ENCODE results near the gene RTN4RL2.
A peak's percentile ranks its signal among the peaks of the same experiment; 100 is the strongest.
"Not testable (repeated sequence)": the region's sequence is repeated elsewhere in the genome, so short reads cannot be mapped to it uniquely, and the experiment has no call there.

RTN4RL2 gene

DNA sequence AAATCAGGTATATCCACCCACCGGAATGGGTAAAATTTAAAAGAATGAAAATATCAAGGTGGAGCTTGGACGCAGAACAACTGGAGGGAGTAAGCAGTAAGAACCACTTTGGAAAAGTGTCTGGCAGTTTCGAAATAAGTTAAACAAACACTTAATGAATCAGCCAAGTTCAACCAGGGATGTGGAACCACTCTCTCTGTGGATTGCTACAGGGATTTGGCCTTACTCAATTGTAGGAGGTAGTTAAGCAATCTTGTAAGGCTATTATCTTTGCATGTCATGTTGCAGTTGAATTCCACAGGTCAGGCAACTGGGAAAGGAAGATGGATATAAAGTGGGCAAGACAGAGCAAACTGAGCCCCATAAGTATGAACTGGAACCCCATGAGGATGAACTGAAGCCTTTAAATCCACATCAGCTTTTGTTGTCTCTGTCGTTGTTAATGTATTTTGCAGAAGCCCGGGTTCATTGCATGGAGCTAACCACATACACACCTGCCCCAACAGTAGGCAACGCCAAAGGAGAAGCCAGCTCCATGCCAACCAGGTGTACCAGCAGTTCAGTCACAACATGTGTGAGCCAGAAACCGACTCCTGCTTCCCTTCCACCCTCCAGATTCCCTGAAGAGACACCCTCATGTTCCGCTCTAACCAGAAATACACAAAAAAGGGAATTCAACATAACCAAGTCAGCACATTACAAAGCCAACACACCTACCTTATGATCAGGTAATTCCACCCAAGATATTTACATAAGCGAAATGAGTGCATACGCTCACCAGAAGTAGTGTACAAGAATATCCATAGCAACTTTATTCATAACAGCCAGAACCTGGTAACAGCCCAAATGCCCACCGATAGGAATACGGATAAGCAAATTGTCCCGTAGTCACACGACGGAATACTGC, 25.4 kb upstream of the RTN4RL2 start:
- DNase-seq: no peak

GRCh38 chr11:57436031-57436430, 24.3 kb upstream of the RTN4RL2 start:
- no peak for DNase-seq

- DNase-seq: no peak
Measured at GRCh38 chr11:57438345-57439285, 21.7 kb upstream of the RTN4RL2 start.

GRCh38 chr11:57439786-57440185, 20.5 kb upstream of the RTN4RL2 start:
- DNase-seq: no peak

- no peak for DNase-seq
Measured at GRCh38 chr11:57440744-57441414, 19.4 kb upstream of the RTN4RL2 start.

DNA sequence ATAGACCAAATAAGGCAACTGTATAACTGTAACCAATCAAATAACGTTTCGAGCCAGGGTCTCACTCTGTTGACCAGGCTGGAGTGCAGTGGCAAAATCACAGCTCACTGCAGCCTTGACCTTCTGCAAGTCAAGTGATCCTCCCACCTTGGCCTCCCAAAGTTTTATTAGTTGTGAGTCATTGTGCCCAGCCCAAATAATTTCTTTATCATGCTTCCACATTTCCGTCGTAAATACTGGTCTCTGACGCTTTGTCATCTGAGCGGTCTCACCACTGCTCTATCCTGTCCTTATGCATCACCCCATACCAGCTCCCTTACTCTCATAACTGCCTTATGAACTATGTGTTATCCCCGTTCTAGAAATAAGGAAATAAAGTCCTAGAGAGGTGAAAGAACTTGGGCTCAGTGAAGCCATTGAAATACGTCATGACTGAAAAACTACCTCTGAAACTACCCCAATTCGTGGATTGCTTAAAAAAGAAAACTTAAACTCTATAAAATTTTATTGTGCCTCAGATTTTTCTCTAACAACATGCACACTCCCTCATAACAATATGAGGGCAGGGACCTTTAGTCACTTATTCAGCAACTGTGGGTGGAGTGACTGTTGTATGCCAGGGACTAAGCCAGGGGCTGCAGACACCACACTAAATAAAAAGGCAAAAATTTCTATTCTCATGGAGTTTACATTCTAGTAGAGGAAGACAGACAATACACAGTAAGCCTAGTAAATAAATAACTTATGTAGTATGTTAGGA, 15.8 kb upstream of the RTN4RL2 start:
- peak; percentile 71 for DNase-seq

GRCh38 chr11:57445122-57445394, 15.3 kb upstream of the RTN4RL2 start:
- not testable (repeated sequence) for DNase-seq

DNA sequence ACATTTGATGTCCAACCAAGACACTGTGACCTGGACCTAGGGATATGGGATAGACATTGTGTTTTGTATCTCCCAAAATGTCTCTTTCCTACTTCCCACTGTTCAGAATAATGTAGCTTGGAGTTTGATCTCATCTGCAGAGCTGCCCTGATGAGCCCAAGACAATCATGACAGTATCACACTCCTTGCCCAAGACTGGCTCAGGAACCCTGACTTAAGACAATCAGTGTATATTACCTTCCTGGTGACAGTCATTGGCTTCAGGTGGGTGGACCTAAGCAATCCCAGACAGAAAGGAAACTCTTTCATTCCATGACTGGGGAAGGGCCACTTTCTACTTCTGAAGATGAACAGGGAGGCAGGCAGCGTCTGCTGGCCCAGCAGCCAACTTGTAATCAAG, 14.3 kb upstream of the RTN4RL2 start:
- no peak for DNase-seq

DNA sequence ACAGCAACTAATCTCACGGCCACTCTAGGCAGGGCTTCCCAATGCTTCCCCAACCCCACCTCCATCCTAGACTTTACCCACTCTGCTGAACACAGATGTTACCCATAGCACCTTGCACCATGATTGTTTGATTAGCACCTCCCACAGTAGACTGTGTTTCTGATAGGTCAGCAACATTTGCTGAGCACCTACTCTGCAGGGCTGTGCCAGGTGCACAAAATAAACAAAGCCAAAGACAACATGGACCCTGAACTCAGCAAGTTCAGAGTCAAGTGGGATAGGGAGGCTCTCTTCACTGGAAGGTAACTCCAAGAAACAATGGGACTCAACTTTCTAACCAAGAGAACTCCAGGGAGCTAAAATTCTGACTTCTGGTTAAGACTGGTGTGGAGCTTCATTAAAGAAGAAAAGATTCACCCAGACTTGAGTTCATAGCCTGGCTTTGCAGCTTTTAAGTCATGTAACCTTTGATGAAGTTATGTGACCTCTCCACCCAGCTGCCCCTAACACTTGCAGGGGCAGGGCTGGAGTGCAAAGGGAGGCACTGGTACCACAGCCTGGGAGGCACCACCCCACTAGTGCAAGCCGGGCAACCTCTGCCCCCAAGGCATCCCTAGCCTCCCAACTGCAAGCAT, 6.7 kb upstream of the RTN4RL2 start:
- DNase-seq: no peak

DNA sequence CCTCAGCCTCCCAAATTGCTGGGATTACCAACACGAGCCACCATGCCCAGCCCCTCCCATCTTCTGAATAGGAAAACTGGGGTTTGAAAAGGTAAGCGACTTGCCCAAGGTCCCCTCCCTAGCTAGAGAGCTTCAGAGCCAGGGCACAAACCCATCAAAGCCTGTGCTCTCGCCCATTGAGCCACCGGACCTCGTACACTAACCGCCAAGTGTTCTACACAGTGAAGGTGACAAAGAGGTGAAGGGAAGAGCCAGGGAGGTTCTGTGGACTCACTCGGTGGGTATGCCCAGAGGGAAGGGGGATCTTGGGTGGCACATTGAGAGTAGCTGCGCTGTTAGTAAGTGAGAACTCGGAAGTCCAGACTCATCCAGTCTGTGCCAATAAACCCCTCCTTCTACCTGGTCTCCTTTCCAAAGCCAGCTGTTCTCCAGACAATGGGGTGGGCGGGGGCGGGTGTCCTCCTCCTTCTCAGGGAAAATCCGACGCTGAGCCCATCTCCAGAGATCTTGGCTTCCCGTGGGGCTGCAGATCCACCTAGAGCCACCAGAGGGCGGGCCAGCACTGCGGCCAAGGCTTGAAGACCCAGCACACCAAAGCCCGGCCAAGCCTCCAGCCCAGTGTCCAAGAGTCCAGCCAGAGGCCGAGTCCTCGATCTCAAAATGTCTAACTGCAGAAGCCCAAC, 3.2 kb upstream of the RTN4RL2 start:
- DNase-seq: peak; percentile 86

DNA sequence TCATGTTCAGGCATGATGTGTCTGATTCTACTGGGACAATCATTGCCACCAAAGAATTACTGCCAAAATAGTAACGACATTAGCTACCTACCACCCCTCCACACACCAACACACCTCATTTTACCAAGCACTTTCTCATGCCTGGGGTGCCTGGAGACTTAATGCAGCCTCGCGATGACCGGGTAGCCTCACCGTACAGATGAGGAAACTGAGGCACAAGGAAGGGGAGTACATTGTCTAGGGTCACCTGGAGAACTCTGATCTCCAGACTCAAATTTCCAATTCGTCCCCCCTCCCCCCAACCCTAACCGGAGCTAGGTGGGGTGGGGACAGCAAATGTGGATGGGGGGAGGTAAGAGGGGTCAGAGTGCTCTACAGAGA, 2.7 kb upstream of the RTN4RL2 start:
- DNase-seq: no peak

DNA sequence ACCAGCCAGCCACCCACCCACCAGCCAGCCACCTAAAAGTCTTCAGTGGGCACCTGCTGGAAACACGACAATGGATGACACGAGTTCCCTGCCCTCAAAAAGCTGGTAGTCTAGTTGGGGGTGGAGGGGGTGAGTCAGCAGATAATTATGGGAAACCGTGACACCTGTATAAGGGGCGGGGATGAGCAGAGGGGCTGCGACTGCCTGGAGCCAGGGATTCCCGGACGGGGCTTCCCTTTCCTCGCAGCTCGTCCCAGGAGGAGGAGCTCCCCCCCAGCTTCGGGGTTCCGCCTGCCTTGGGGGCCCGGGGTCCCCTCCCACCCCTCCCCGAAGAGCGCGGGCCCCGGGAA, 2.3 kb upstream of the RTN4RL2 start:
- no peak for DNase-seq

- DNase-seq: peak; percentile 76
Measured at GRCh38 chr11:57458410-57459163, 1.7 kb upstream of the RTN4RL2 start.

GRCh38 chr11:57459164-57460021, 935 bp upstream of the RTN4RL2 start:
- peak; percentile 44 for DNase-seq

DNA sequence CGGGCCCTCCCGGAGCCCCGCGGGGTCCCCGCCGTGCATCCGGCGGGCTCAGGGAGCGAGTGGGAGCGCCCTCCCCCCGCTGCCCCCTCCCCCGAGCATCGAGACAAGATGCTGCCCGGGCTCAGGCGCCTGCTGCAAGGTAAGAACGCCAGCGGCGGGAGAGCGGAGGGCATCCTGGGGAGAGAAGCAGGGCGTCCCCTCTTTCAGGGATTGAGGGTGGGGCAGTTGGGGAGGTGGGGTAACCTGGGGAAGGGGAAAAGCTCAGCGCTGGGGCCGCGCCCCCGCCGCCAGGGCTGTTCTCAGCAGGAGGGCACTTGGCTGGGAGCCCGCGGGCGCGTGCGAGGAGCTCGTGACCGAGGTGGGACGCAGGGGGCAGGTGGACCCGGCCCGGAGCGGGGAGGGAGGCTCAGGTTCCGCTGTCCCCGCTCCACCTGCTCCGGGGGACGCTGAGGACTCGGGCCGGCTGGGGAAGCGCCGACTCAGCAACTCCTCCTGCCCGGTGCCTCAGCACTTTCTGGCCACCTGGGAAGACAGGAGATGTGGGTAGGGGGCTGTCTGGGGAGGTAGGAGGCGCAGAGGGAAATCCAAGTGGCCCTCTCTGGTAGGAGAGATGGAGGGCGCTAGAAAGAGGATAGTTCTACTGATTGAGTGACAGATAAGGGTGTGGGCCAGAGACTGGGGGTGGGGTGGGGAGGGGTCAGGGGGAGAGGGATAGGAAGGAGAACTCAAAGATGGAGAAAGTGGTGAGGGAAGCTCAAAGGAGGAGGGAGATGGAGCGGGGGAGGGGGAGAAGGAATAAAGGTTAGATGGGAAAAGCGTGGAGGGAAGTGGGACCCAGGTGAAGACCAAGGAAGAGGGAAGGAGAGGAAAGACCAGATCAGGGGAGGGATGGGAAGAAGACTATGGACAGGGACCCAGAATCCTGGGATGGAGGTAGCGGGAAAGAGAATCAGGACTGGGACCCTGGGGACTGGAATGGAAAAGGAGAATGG, 726 bp downstream of the RTN4RL2 start:
- DNase-seq: no peak

GRCh38 chr11:57461841-57462489, 1.6 kb downstream of the RTN4RL2 start:
- DNase-seq: no peak

DNA sequence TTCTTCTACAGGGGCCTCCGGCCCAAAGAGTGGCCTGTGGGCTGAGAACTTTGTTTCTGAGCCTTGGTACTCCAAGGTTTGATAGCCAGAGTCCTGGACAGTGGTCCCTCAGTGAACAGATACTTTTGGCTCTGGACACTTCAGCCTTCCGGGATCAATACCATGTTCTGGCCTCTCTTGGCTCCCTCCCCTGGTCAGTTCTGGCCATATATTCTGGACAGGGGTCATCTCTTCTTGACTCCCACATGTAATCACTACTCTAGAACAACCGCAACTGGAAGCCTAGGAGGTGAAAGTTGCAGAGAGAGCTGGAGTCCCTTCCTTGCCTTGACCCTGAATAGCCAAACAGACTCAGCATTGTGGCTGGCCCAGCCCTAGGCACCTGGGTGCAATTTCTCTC, 2.3 kb downstream of the RTN4RL2 start:
- no peak for DNase-seq
